Testis (tissue), 3 donors: ENCODE results near the gene GLI3. TPM values are rescaled to one million over a fixed set of nuclear protein-coding genes. Genes with fewer than 3 reads are reported as not detected.

ENCODE experiments used
- DNase-seq: peaks from one replicate; pipeline ENCODE4 v3.0.0-alpha.2; 2019
- H3K27ac ChIP-seq, 2 donors: fragments of 200-600 bp; sonication (generic); one replicate each; pipeline ENCODE4 v1.5.1; 2019
- H3K27me3 ChIP-seq: fragments of 200-600 bp; sonication (generic); one replicate; pipeline ENCODE4 v1.5.1; 2019
- H3K36me3 ChIP-seq: fragments of 200-600 bp; sonication (generic); one replicate; pipeline ENCODE4 v1.5.1; 2017; ENCODE audit warnings: low read depth; ENCODE audit errors: missing control alignments
- H3K4me1 ChIP-seq: fragments of 200-600 bp; sonication (generic); one replicate; pipeline ENCODE4 v1.5.1; 2019
- H3K4me3 ChIP-seq, 2 donors: fragments of 200-600 bp; sonication (generic); one replicate each; pipeline ENCODE4 v1.5.1; 2017 to 2019
- H3K9me3 ChIP-seq: fragments of 200-600 bp; sonication (generic); one replicate; pipeline ENCODE4 v1.5.1; 2017
- POLR2A ChIP-seq: fragments of 450-650 bp; IDR thresholded peaks from one replicate; pipeline ENCODE4 v1.6.1; 2017; ENCODE audit warnings: antibody characterized with exemption, mild to moderate bottlenecking, moderate library complexity
- WGBS, 2 donors: methylation state at CpG; one replicate each; pipeline ENCODE4 v1.1.5; 2018; 5-methylcytosine and 5-hydroxymethylcytosine counted together
- intact Hi-C: fragments of 100-400 bp; cut with DNase I; formaldehyde crosslinking; loops from one replicate; pipeline ENCODE4 v1.15.1; 2023; ENCODE audit warnings: low total_unique reads
- polyA plus RNA-seq: library from polyadenylated mRNA; stranded (reverse); fragments of 350-450 nt; fragmentation: Illumina TruSeq; extraction: RNeasy Lipid Tissue Mini Kit (QIAGEN cat#74804); gene quantifications from one replicate; pipeline ENCODE4 v1.2.3, GENCODE V29; 2014; ENCODE audit warnings: low read depth, low replicate concordance; ENCODE audit not compliant: insufficient read depth
- total RNA-seq, 2 donors: library from RNA; depleted of rRNA; stranded (reverse); fragments of >200 nt; gene quantifications; one replicate each; pipeline ENCODE4 v1.2.3, GENCODE V29; 2016
- TF ChIP-seq, protein P1 (sequence below), 3 experiments: fragments of 450-650 bp in 2 of 3; fragments of 200-600 bp in 1 of 3; sonication (generic) in 1 of 3; IDR thresholded peaks; one replicate each; pipeline ENCODE4 v1.5.1; 2016 to 2019; ENCODE audit warnings: antibody characterized with exemption in 3 of 3, mild to moderate bottlenecking in 2 of 3, moderate library complexity in 1 of 3

GLI3 gene
- total and polyA plus RNA-seq, 3 donors from 2014 or later, result 3.8 to 7.3 (median 5.0) TPM

DNA sequence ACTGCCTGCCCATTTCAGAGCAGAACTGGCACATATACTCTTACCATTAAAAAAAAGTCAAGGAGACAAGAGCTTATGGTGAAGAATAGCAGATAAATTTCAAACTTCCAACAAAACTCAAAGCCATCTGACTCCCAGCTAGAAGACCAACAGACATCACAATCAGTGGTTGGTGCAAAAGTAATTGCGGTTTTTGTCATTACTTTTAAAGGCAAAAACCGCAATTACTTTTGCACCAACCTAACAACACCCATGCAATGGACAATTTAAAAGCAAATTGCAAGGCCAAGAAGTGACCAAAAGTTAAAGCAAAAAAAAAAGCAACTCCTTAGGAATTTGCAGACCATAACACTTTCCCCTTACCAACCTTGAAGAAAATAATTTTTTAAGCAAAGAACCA, 18.8 kb downstream of the GLI3 start:
- 84 to 86% methylated on average over 2 of the region's 2 CpGs for WGBS, 2 donors
- no peaks in the 10 kb centered on the region for H3K4me1 ChIP-seq
- no peaks in the 10 kb centered on the region for H3K9me3 ChIP-seq
- H3K27ac ChIP-seq, result no peak overlapping the region
- TF ChIP-seq, protein P1, sequence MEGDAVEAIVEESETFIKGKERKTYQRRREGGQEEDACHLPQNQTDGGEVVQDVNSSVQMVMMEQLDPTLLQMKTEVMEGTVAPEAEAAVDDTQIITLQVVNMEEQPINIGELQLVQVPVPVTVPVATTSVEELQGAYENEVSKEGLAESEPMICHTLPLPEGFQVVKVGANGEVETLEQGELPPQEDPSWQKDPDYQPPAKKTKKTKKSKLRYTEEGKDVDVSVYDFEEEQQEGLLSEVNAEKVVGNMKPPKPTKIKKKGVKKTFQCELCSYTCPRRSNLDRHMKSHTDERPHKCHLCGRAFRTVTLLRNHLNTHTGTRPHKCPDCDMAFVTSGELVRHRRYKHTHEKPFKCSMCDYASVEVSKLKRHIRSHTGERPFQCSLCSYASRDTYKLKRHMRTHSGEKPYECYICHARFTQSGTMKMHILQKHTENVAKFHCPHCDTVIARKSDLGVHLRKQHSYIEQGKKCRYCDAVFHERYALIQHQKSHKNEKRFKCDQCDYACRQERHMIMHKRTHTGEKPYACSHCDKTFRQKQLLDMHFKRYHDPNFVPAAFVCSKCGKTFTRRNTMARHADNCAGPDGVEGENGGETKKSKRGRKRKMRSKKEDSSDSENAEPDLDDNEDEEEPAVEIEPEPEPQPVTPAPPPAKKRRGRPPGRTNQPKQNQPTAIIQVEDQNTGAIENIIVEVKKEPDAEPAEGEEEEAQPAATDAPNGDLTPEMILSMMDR (IDR thresholded peaks at IDR 0.05), result no peak
- no peak for TF ChIP-seq POLR2A
- H3K27me3 ChIP-seq, result no peaks in the 10 kb centered on the region
- H3K4me3 ChIP-seq, result no peak overlapping the region
- intact Hi-C loops, result no loop called here
- no peak for DNase-seq
- H3K36me3 ChIP-seq, result no peaks in the 10 kb centered on the region

DNA sequence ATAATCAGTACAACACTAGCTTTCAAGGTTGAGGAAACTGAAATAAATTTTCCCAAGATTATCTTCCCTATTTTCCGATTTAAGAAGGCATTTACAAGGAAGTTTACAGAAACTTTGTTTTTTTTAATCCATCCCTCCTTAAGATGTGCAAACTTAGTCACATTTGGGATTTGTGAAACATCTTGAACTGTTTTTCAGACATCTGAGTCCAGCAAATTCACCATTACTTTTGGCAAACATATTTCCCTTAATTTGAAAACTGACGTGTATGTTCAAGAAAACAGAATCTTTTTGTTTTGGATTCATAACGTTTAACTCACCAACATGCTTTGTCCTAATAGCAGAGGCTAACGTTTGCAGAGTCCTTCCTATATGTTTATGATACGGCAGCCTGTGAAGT, 19.5 kb downstream of the GLI3 start:
- intact Hi-C loops, result no loop called here
- Histone ChIP-seq H3K36me3 (no peaks in the 10 kb centered on the region), H3K4me1 (no peaks in the 10 kb centered on the region), H3K9me3 (no peaks in the 10 kb centered on the region), H3K27me3 (no peaks in the 10 kb centered on the region), H3K4me3 (no peak overlapping the region), H3K27ac (no peak overlapping the region)
- no peak for TF ChIP-seq POLR2A
- TF ChIP-seq, protein P1 (IDR thresholded peaks at IDR 0.05), result no peak
- DNase-seq, result no peak
- WGBS, 2 donors, result 62 to 69% methylated on average over 5 of the region's 5 CpGs

DNA sequence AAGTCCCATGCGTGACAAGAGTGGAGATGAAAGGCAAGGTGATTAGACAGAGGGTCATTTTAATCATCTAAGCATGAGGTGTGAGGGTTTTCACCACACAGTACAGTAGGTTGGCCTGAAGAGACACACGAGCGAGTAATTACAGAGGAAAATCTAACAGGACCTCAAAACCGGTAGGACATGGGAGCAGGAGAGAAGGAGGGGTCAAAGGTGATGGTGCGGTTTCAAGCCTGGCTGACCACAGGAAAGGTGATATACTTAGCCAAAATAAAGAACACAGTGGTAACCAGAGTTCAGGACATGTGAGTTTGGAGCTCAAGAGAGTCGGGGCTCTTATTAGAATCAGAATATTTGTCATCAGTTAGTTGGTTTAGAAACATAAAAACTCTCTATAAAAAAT, 20.0 kb downstream of the GLI3 start:
- no peaks in the 10 kb centered on the region for H3K4me1 ChIP-seq
- intact Hi-C loops, result no loop called here
- 65 to 80% methylated on average over 6 of the region's 6 CpGs for WGBS, 2 donors
- DNase-seq, result no peak
- H3K27ac ChIP-seq, result no peak overlapping the region
- no peak for TF ChIP-seq POLR2A
- TF ChIP-seq, protein P1 (IDR thresholded peaks at IDR 0.05), result no peak
- H3K9me3 ChIP-seq, result no peaks in the 10 kb centered on the region
- no peak overlapping the region for H3K4me3 ChIP-seq
- no peaks in the 10 kb centered on the region for H3K36me3 ChIP-seq
- H3K27me3 ChIP-seq, result no peaks in the 10 kb centered on the region

DNA sequence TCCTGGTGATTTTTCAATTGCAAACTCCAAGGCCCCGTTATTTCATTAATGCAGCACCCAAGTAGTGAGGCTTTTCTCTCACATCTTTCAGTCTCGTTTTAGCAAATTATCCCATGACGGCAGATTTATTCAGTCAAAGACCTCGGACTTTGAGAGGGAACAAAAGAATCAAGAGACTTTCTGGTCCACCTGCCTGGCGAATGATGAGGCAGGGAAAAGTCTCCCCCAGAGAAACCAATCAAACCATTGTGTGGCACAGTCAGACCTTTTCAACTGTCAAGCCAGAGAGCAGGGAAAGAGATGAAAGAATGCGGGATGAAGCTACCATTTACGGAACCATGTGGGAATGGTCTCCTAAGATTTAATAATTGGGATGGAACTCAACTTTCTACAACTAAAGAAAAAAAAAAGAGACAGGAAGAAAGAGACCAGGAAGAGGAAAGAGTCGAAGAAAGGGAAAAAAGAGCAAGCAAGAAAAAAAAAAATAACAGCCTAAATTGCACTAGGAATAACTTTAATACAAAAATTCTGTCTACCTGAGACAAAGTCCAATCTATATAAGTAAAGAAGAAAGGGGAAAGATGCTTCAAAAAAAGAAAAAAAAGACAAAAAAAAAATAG, 22.8 kb downstream of the GLI3 start:
- WGBS, 2 donors, result 87 to 93% methylated on average over 8 of the region's 8 CpGs
- no peak for DNase-seq
- intact Hi-C loops, result no loop called here

DNA sequence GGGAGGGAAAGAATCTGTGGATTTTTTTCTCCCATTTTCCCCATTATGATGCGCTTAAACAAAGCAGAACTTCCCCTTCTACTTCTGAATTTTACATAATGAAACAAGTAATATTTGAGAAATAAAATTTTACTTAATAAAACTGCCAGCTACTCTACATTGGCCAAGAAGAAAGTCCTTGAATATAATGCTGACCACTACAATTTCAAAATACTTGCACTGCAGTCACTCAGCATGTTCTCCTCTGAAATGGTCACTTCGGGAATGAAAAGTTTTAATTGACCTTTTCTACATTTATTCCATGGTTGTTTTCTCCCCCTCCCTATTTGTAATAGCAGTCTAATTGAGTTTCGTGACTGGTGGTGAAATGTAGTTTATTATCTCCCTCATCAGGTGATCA, 23.9 kb downstream of the GLI3 start:
- TF ChIP-seq, protein P1 (IDR thresholded peaks at IDR 0.05), result no peak
- no peak for TF ChIP-seq POLR2A
- no peak for DNase-seq
- no peaks in the 10 kb centered on the region for H3K36me3 ChIP-seq
- H3K27ac ChIP-seq, result no peak overlapping the region
- intact Hi-C loops, result no loop called here
- H3K4me1 ChIP-seq, result no peaks in the 10 kb centered on the region
- no peak overlapping the region for H3K4me3 ChIP-seq
- WGBS, 2 donors, result 75 to 81% methylated on average over 3 of the region's 3 CpGs
- H3K27me3 ChIP-seq, result no peaks in the 10 kb centered on the region
- no peaks in the 10 kb centered on the region for H3K9me3 ChIP-seq

More for the DNA sequence above, 22.8 kb downstream of the GLI3 start:
- H3K4me1 ChIP-seq, result no peaks in the 10 kb centered on the region
- H3K27me3 ChIP-seq, result no peaks in the 10 kb centered on the region
- H3K4me3 ChIP-seq, result no peak overlapping the region
- no peaks in the 10 kb centered on the region for H3K9me3 ChIP-seq
- TF ChIP-seq, protein P1 (IDR thresholded peaks at IDR 0.05), result no peak
- TF ChIP-seq POLR2A, result no peak
- no peak overlapping the region for H3K27ac ChIP-seq
- no peaks in the 10 kb centered on the region for H3K36me3 ChIP-seq
